ENCODE results near the gene OR10H1.
"Not testable (repeated sequence)": the region's sequence is repeated elsewhere in the genome, so short reads cannot be mapped to it uniquely, and the experiment has no call there.

Gene OR10H1

GRCh38 chr19:15828611-15829305, 13.3 kb upstream of the OR10H1 start:
- not testable (repeated sequence) for DNase-seq (ENCODE audit: low spot score)

- DNase-seq (ENCODE audit: low spot score) = no peak
These were observed 12.7 kb upstream of the OR10H1 start for GRCh38 chr19:15828121-15828610.

GRCh38 chr19:15825753-15826152, 10.3 kb upstream of the OR10H1 start:
- DNase-seq (ENCODE audit: low spot score) = no peak

GRCh38 chr19:15820646-15821045, 5.2 kb upstream of the OR10H1 start:
- DNase-seq (ENCODE audit: low spot score) = no peak

GRCh38 chr19:15813916-15814315, 1.5 kb downstream of the OR10H1 start:
- DNase-seq (ENCODE audit: low spot score) = no peak

GRCh38 chr19:15812060-15812722, 3.3 kb downstream of the OR10H1 start:
- peak; percentile 67 for DNase-seq (ENCODE audit: low spot score)

GRCh38 chr19:15811476-15811875, 4.0 kb downstream of the OR10H1 start:
- DNase-seq (ENCODE audit: low spot score) = no peak

- DNase-seq (ENCODE audit: low spot score) = no peak
These were observed 5.1 kb downstream of the OR10H1 start for GRCh38 chr19:15810335-15810734.

GRCh38 chr19:15794279-15794678, 21.2 kb downstream of the OR10H1 start:
- DNase-seq (ENCODE audit: low spot score) = not testable (repeated sequence)

- no peak for DNase-seq (ENCODE audit: low spot score)
These were observed 25.4 kb downstream of the OR10H1 start for GRCh38 chr19:15790096-15790495.

GRCh38 chr19:15788594-15789270, 26.7 kb downstream of the OR10H1 start:
- no peak for DNase-seq (ENCODE audit: low spot score)

- no peak for DNase-seq (ENCODE audit: low spot score)
These were observed 27.8 kb downstream of the OR10H1 start, which contains the start of gene OR10H5 for GRCh38 chr19:15787611-15788155. Gene OR10H5, plus strand, starts transcription at chr19:15787661. Its CDS starts 6,388 bp downstream, at chr19:15794049.

- not testable (repeated sequence) for DNase-seq (ENCODE audit: low spot score)
These were observed 32.6 kb downstream of the OR10H1 start for GRCh38 chr19:15782896-15783295.

GRCh38 chr19:15782211-15782610, 33.3 kb downstream of the OR10H1 start:
- DNase-seq (ENCODE audit: low spot score) = no peak

GRCh38 chr19:15781661-15782060, 33.8 kb downstream of the OR10H1 start:
- DNase-seq (ENCODE audit: low spot score) = no peak

GRCh38 chr19:15780610-15781418, 34.6 kb downstream of the OR10H1 start:
- no peak for DNase-seq (ENCODE audit: low spot score)

- no peak for DNase-seq (ENCODE audit: low spot score)
These were observed 35.5 kb downstream of the OR10H1 start for GRCh38 chr19:15779756-15780476.

- no peak for DNase-seq (ENCODE audit: low spot score)
These were observed 38.2 kb downstream of the OR10H1 start for GRCh38 chr19:15776991-15777970.

- no peak for DNase-seq (ENCODE audit: low spot score)
These were observed 39.2 kb downstream of the OR10H1 start for GRCh38 chr19:15776264-15776663.

- no peak for DNase-seq (ENCODE audit: low spot score)
These were observed 40.2 kb downstream of the OR10H1 start for GRCh38 chr19:15775249-15775648.

Measured in CD4-positive, alpha-beta T cell treated with Interleukin-6 at 100 ng/mL for 8 hours (primary cell).